ENCODE measurements around the gene ITIH6.
"Not testable (repeated sequence)": the region's sequence is repeated elsewhere in the genome, so short reads cannot be mapped to it uniquely, and the experiment has no call there.

Gene ITIH6

DNA sequence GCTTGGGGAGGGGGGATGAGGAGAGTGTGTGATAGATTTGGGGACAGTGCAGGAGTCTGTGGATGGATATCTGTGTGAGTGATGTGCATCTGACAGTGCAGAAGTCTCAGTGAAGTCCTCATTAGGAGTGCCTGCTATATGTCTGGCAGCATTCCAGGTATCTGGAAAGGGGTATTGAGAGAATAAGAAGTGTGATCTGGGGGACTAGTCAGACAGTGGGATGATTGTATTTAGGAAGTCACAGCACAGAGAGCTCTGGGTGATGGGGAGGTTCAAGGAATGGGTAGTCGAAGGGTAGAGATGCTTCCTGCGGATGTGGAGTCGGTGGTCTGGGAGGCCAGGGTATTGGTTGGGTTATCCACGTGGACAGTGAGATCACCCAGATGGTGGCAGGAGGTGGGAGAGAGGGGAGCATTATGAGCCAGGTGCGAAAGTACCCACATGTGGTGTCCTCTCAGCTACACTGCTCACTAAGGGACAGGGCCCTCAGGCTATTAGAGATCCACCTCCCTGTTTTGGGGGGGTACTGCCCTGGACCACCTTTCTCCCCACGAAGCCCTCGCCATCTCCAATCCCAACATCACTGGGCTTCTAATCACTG, 19.3 kb upstream of the ITIH6 start:
- Mint-ChIP-seq H3K4me1 (no peaks in the 10 kb centered on the region), H3K4me3 (no peak overlapping the region), H3K36me3 (peaks cover 44% of the 10 kb centered on the region), H3K27ac (no peak overlapping the region), H3K9me3 (no peaks in the 10 kb centered on the region)
- no peak for DNase-seq (ENCODE audit: low spot score in 2 of 2)
- ATAC-seq, result no peak

DNA sequence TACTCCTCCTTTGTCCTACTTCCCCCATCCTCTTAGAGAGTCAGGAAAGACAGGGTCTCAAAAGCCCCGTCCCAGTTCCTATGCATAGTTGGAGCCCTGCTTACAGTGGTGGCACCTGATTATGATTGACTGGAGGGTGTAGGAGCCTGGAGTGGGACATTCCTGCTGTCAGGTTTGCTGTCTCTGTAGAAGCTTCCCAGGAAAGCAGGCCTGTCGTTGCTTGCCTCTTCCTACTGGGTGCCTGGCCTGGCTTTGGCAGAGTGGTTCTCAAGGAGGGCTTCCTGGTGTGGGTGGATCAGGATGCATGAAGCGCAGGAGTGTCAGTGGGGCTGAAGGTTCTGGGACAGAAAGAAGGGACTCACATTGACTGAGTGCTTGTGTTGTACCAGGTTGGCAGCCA, 14.3 kb upstream of the ITIH6 start:
- Mint-ChIP-seq H3K4me3 (no peak overlapping the region), H3K36me3 (peaks cover 81% of the 10 kb centered on the region), H3K9me3 (no peaks in the 10 kb centered on the region), H3K4me1 (peaks cover 16% of the 10 kb centered on the region), H3K27ac (no peak overlapping the region)
- no peak for DNase-seq (ENCODE audit: low spot score in 2 of 2)
- ATAC-seq, result no peak

DNA sequence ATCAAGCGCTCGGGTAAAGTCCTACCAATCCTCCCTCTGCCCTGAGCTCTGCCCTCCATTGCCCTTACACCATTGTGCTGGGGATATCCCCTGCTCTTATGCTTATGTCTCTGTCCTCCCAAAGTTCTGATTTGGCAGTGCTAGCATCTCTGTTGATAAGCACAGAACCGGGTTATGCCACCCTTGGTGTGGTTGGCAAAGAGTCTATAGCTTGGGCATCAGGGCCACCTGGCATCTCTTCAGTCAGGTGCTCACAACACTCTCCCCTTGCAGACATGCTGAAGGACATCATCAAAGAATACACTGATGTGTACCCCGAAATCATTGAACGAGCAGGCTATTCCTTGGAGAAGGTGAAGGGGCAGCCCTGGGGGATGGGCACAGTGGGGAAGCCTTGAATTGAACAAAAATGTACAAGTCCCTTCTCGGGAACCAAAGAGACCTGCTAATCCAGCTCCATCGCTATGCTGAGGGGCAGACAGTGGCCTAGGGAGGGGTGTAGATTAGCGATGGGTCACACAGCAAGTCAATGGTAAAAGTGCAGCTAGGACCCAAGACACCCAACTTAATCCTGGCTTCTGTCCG, 13.3 kb upstream of the ITIH6 start:
- no peak for ATAC-seq
- Mint-ChIP-seq H3K4me3 (no peak overlapping the region), H3K36me3 (peaks cover 72% of the 10 kb centered on the region), H3K4me1 (peaks cover 17% of the 10 kb centered on the region), H3K27ac (no peak overlapping the region), H3K9me3 (no peaks in the 10 kb centered on the region)
- no peak for DNase-seq (ENCODE audit: low spot score in 2 of 2)

DNA sequence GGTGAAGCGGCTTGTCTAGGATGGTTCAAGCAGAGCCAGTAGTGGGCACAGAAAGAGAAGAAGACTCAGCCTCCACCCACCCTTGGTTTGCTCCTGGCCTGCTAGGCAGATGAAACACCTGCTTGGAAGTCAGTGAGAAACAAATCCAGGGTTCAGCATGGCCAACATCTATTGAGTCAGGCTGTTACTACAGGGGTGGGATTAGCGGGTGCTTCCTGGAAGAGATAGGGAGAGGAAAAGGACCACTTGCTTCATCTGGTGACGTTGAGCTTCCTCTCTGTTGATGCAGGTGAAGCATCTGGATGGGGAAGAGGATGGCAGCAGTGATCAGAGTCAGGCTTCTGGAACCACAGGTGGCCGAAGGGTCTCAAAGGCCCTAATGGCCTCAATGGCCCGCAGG, 12.5 kb upstream of the ITIH6 start:
- Mint-ChIP-seq H3K36me3 (peaks cover 66% of the 10 kb centered on the region), H3K4me1 (peaks cover 21% of the 10 kb centered on the region), H3K27ac (no peak overlapping the region), H3K9me3 (no peaks in the 10 kb centered on the region), H3K4me3 (no peak overlapping the region)
- ATAC-seq (no peak), DNase-seq (ENCODE audit: low spot score in 2 of 2) (no peak)

DNA sequence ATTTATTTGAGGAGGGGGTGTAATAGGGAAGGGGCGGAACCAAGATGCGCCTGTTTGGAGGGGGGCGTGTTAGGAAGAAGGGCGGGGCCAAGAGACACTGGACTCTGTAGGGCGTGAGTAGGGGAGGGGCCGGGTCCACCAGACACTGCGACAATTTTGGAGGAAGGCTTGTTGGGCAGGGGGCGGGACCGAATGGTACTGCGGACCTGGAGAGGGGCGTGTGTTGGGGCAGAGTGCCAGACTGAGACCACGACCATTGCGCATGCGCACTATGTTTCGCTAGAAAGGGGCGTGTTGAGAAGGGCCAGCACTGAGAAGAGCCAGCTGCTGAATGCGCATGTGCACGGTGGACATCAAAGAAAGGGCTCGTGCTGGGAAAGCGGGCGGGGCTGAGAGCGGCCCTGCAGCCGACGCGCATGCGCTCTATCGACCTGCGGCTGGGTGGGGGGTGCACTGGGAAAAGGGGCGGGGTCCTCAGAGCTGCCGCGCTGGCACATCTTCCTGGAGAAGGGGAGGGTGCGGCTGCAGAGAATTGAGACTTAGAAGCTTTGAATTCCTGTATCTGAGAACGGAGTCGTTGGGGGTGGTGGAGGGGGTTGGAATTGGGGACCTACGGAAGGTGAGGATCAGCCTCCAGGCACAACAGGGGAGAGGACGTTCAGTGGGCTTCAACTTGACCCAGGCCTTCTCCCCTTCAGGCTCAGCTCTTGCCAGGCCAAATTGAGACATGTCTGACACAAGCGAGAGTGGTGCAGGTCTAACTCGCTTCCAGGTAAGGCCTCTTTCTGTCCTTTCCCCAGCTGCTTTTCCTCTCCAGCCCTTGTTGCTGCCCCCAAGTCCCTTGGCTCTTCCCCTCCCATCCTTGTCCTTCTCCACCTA, 10.8 kb upstream of the ITIH6 start:
- H3K4me1 Mint-ChIP-seq, result peaks cover 22% of the 10 kb centered on the region
- H3K36me3 Mint-ChIP-seq, result peaks cover 49% of the 10 kb centered on the region

DNA sequence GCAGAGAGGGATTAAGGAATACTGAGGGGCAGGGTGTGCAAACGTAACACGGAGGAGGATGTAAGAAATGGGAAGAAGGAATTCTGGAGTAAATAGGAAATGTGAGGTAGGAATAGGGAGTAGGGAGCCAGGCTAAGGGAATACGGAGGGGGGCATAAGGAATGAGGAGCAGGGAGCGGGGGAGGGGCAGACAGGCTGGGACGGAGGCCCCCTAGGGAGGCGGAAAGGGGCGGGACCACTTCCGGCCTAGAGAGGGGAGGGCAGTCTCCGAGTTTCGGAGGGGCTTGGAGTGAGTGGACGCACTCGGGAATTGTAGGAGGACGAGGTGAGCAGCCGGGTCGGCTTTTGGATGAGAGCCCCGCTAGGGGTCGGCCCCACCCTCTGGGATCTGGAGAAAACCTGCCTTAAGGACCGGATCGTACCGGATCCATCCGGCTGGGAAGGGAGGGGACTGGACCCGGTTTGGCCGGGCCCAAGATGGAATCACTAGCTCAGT, 10.1 kb upstream of the ITIH6 start:
- H3K4me1 Mint-ChIP-seq, result peaks cover 22% of the 10 kb centered on the region
- peak in 1 of 2 donors; percentile 10 for DNase-seq (ENCODE audit: low spot score in 2 of 2)
- H3K9me3 Mint-ChIP-seq, result no peaks in the 10 kb centered on the region
- ATAC-seq, result peak; percentile 56
- H3K4me3 Mint-ChIP-seq, result peak overlapping the region; percentile 96
- peaks cover 42% of the 10 kb centered on the region for H3K36me3 Mint-ChIP-seq
- H3K27ac Mint-ChIP-seq, result peak overlapping the region; percentile 99

More for the DNA sequence above, 10.8 kb upstream of the ITIH6 start:
- ATAC-seq, result peak; percentile 93
- peak overlapping the region; percentile 96 for H3K4me3 Mint-ChIP-seq
- DNase-seq (ENCODE audit: low spot score in 2 of 2), result peak; percentile 69 to 91
- no peaks in the 10 kb centered on the region for H3K9me3 Mint-ChIP-seq
- H3K27ac Mint-ChIP-seq, result peak overlapping the region; percentile 99

DNA sequence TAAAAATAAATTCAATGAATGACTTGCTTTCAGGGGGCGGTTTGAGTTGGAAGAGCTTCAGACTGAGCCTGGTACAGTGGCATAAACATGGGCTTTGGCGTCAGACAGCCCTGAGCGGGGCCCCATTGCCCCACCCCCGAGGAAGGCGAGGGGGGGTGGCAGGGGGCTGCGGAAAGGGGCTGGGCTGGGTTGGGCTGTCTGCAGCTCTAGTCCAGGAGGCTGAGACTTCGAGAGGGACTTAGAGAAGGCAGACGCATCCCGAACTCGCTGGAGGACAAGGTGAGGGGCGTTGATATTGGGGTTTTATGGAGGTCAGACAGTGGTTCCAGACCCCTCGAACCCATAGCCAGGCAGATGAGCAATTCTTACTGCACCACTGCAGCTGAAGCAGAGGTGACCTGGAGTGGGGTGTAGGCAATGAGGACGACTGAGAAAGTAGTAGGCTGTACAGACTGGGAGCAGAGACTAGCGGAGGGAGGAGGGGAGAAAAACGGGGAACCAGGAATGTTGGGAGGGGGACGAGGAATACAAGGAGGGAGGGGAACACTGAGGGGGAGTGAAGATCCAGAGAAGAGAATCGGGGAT, 9.6 kb upstream of the ITIH6 start, which contains the start of gene MAGED2:
Gene MAGED2 (plus strand): TSS at position 222 of the 585 bp plus-strand sequence. CDS start 1,587 bp downstream, outside the sequence.
- Mint-ChIP-seq H3K4me1 (peaks cover 22% of the 10 kb centered on the region), H3K4me3 (peak within 1 kb of the TSS; percentile 96), H3K36me3 (peaks cover 38% of the 10 kb centered on the region), H3K9me3 (no peaks in the 10 kb centered on the region), H3K27ac (peak within 1 kb of the TSS; percentile 99)
- ATAC-seq (peak; percentile 72), DNase-seq (ENCODE audit: low spot score in 2 of 2) (peak; percentile 10 to 55)

DNA sequence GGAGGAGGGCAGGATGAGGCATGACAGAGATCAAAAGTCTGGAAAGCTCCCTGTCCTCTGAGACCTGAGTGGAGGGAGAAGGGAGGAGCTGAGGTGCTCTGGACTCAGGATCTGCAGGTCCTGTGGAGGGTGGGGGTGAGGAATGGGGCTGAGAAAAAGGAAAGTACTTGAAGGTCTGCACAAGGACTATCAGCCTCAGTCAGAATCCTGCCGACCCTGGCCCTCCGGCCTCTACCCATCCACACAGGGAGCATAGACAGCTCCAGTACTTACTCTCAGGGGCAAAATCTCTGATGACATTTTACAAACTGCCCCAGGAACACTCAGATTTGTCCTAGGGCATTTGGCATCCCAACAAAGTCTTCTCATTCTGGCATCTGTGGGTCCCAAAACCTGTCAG, 991 bp upstream of the ITIH6 start:
- ATAC-seq, result no peak

DNA sequence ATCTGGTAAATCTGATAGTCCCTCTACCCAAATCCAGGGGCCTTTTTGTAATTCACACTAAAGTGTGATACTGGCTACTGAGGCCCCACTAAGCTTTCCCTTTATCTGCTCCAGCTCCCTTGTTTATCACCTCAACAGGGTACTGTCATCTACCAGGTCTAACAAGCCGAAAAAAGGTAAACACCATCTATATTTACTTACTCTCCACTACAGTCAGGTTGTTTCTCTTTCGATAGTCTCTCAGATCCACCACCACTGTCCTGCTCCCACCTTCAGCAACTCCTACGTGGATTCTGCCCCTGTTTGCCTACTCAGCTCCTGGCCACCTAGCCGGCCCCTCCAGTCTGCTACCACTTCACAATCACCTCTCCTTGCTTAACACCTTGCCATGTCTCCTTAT, 3.3 kb downstream of the ITIH6 start:
- Mint-ChIP-seq H3K36me3 (no peaks in the 10 kb centered on the region), H3K9me3 (no peaks in the 10 kb centered on the region), H3K4me1 (no peaks in the 10 kb centered on the region), H3K27ac (no peak overlapping the region), H3K4me3 (no peak overlapping the region)
- DNase-seq (ENCODE audit: low spot score in 2 of 2) (no peak), ATAC-seq (no peak)

More for the DNA sequence above, 991 bp upstream of the ITIH6 start:
- H3K4me3 Mint-ChIP-seq, result no peak overlapping the region
- peaks cover 4% of the 10 kb centered on the region for H3K36me3 Mint-ChIP-seq
- H3K9me3 Mint-ChIP-seq, result no peaks in the 10 kb centered on the region
- H3K27ac Mint-ChIP-seq, result no peak overlapping the region
- H3K4me1 Mint-ChIP-seq, result no peaks in the 10 kb centered on the region
- no peak for DNase-seq (ENCODE audit: low spot score in 2 of 2)

DNA sequence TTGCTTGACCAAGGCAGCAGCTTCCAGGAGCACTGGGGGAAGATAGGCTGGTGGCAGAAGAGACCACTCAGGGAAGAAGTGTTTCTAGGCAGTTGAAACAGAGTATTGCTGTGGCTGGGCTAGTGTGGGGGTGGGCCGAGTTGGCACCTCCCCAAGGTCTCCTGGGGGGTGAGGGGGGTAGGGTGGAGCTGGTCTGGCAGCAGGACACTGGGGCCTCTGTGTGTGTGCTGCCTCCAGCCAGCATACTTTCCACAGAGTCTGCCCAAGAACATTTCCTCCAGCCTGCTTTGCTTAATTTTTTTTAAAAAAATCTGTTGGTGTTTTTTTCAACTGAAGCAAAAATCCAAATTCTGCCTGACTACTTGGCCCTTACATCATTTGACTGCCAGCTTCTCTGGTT, 4.0 kb downstream of the ITIH6 start:
- Mint-ChIP-seq H3K4me1 (no peaks in the 10 kb centered on the region), H3K9me3 (no peaks in the 10 kb centered on the region), H3K27ac (no peak overlapping the region), H3K36me3 (no peaks in the 10 kb centered on the region), H3K4me3 (no peak overlapping the region)
- no peak for ATAC-seq
- no peak for DNase-seq (ENCODE audit: low spot score in 2 of 2)

DNA sequence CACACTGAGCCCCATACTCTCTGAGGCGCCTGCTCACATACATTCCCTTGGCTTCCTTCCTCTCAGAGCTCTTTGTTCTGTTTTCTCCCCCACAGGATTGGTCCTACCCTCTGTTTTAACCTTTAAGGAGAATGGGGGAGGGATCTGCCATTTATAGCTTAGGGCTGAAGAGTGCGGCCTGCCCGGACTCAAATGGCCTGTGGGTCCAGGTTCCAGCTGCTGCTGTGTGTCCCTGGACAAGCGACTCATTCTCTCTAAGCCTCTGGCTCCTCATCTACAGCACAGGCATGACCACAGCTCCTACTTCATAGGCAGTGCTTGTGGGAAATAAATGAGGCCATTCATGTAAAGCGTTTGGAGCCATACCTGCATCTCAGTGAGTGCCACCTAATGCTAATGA, 8.7 kb downstream of the ITIH6 start:
- not testable (repeated sequence) for DNase-seq (ENCODE audit: low spot score in 2 of 2); ATAC-seq; H3K4me1 Mint-ChIP-seq; H3K4me3 Mint-ChIP-seq; H3K27ac Mint-ChIP-seq; H3K9me3 Mint-ChIP-seq; H3K36me3 Mint-ChIP-seq

DNA sequence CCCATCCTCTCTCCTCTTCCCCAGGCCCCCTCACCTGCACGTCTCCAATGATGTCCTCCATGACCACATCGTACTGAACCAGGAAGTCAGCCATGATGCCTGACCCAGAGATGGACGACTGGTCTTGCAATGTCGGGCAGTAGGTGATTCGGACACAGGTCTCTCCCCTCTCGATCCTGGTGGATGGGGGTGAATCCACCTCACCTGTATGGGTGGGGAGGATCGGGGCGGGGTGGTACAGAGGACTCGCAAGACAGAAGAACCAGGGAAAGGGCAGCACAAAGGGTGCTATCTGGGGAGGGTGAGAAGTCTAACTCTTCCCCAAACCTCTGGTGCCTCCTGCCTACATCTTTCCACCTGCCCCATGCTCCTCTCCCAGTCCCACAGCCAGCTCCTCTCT, 9.6 kb downstream of the ITIH6 start:
- Mint-ChIP-seq H3K4me3 (no peak overlapping the region), H3K4me1 (peaks cover 4% of the 10 kb centered on the region), H3K9me3 (no peaks in the 10 kb centered on the region), H3K27ac (no peak overlapping the region), H3K36me3 (no peaks in the 10 kb centered on the region)
- DNase-seq (ENCODE audit: low spot score in 2 of 2), result no peak
- no peak for ATAC-seq

DNA sequence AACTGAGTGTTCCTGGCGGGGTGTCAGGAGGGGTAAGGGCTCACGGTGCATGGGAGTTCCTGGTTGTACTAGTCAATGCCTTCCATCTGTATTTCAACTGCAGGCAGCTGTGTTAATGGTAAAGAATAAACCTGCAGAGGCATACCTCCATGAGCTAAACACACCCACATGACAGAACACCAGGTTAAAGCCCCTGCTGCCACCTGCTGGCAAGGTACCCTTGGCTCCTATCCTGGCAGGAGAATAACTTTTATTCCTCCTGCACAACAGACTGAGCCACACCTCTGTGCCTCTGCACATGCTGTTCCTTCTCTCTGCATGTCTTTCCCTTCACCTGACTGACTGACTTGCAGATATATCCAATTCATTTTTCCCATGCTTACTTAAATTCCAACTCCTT, 11.1 kb downstream of the ITIH6 start:
- Mint-ChIP-seq H3K27ac (no peak overlapping the region), H3K36me3 (no peaks in the 10 kb centered on the region), H3K9me3 (no peaks in the 10 kb centered on the region), H3K4me1 (peaks cover 4% of the 10 kb centered on the region), H3K4me3 (no peak overlapping the region)
- ATAC-seq (peak; percentile 59), DNase-seq (ENCODE audit: low spot score in 2 of 2) (no peak)

DNA sequence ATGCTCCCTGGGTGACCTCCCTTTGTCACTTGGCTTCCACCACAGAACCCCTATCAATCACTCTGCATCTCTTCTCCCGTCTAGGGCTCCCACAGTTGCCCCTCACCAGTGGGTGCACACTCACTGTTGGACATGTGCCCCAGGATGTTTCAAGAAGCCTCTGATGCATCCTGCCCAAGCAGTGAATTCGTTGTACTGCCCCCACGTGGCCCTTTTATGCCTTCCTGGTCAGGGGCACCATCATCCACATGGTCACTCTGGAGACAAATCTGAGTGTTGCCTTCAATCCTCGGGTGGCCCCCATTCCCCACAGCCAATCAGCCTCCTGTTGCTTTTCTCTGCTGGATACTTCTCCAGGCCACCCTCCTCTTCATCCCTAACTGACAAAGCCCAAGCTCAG, 12.2 kb downstream of the ITIH6 start:
- H3K36me3 Mint-ChIP-seq, result no peaks in the 10 kb centered on the region
- peaks cover 4% of the 10 kb centered on the region for H3K4me1 Mint-ChIP-seq
- no peak overlapping the region for H3K27ac Mint-ChIP-seq
- H3K4me3 Mint-ChIP-seq, result no peak overlapping the region
- ATAC-seq, result peak; percentile 40
- no peak for DNase-seq (ENCODE audit: low spot score in 2 of 2)
- H3K9me3 Mint-ChIP-seq, result no peaks in the 10 kb centered on the region

DNA sequence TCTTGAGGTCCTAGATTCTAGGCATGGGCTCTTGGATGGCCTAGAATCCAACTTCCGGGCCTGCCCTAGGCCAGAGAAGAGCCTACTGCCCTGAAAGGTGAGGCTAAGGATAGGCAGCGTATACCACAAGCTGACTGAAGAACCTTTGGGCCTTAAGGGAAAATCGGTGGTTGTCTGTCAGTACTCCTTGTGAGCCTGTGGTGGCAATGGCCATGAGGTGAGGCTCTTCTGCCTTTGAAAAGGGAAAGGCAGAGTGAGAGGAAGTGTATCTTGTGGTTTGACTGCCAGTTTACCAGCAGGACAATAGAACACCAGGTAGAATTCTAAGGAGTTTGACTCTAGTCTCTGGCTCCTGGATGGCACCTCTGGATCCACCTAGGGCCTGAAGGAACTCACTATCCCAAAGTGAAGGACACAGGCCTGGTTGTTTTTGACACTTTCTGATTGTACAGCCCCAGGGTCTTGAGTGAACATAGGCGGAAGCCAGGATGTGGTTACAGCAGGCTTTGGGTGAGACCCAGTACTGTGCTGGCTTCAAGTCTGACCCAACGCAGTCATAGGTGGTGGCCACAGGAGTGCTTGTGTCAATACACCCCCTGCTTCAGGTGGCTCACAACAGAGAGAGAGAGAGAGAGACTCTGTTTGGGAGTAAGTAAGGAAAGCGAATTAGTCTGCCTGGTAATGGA, 20.9 kb downstream of the ITIH6 start:
- ATAC-seq, result peak; percentile 75

More for the DNA sequence above, 20.9 kb downstream of the ITIH6 start:
- Mint-ChIP-seq H3K9me3 (no peaks in the 10 kb centered on the region), H3K36me3 (no peaks in the 10 kb centered on the region), H3K27ac (peak overlapping the region; percentile 58), H3K4me3 (no peak overlapping the region), H3K4me1 (peaks cover 12% of the 10 kb centered on the region)
- peak in 1 of 2 donors; percentile 47 for DNase-seq (ENCODE audit: low spot score in 2 of 2)

All from stimulated activated effector memory CD8-positive, alpha-beta T cell treated with anti-CD3 and anti-CD28 coated beads, Interleukin-12 subunit alpha, Interleukin-12 subunit beta, amount 100 ng/mL, for 72 hours (primary cell).